Measurements from ENCODE around the gene TIAL1.

DNA sequence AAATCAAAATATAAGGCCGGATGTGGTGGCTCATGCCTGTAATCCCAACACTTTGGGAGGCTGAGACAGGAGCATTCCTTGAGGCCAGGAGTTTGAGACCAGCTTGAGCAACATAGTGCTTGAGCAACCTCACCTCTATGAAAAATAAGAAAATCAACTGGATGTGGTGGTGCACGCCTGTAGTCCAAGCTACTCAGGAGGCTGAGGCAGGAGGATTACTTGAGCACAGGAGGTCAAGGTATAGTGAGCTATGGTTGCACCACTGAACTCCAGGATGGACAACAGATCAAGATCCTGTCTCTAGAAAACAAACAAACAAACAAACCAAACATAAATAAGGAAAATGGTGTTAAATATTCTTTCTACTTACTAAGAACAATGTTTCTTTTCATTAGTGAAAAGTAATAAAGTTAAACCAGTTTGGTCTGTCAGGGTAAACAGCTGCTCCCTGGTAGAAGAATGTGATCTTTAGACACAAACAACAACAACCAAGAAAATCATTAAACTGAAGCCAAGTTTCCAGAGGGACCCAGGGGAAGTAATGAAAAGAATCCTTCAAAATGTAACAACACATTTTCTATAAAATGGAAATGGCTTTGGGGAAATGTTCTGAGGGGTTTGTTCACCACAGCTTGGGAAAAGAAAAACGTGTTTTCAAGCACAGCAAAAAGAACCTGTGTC, 36.9 kb upstream of the TIAL1 start:
- TF ChIP-seq, protein P1, sequence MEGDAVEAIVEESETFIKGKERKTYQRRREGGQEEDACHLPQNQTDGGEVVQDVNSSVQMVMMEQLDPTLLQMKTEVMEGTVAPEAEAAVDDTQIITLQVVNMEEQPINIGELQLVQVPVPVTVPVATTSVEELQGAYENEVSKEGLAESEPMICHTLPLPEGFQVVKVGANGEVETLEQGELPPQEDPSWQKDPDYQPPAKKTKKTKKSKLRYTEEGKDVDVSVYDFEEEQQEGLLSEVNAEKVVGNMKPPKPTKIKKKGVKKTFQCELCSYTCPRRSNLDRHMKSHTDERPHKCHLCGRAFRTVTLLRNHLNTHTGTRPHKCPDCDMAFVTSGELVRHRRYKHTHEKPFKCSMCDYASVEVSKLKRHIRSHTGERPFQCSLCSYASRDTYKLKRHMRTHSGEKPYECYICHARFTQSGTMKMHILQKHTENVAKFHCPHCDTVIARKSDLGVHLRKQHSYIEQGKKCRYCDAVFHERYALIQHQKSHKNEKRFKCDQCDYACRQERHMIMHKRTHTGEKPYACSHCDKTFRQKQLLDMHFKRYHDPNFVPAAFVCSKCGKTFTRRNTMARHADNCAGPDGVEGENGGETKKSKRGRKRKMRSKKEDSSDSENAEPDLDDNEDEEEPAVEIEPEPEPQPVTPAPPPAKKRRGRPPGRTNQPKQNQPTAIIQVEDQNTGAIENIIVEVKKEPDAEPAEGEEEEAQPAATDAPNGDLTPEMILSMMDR (conservative IDR thresholded peaks at IDR 0.05), result no peak
- no peak for TF ChIP-seq ZFX (IDR thresholded peaks at IDR 0.05)

Data from C4-2B (cell line).